ENCODE measurements around the gene HNRNPA0.

DNA sequence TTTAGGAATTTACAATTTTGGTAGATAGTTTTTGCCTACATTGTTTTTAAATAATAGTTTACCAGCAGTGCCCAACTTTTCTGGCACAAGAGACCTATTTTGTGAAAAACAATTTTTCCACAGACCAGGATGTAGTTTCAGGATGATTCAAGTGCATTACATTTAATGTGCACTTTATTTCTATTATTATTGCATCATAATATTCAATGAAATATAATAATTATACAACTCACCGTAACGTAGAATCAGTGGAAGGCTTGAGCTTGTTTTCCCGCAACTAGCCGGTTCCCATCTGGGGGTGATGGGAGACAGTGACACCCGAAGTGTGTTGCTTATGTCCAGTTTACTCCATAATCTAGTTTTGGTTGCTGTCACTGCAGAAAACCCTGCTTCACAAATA is 3.5 kb upstream of the HNRNPA0 start:
- no peak for TF ChIP-seq EZH2 (IDR thresholded peaks at IDR 0.05)
- TF ChIP-seq POLR2AphosphoS5 (IDR thresholded peaks at IDR 0.05; ENCODE audit: borderline replicate concordance, low read depth, low read length) = no peak
- TF ChIP-seq FOXP2 (optimal IDR thresholded peaks at IDR 0.05; ENCODE audit: control extremely low read depth, extremely low read length, insufficient read depth) = no peak

Measured in SK-N-MC (cell line).